Panc1 (cell line): Measurements from ENCODE around the gene RRBP1.

Experiments
- CTCF ChIP-seq: fragments of 450-650 bp; IDR thresholded peaks from 2 replicates; pipeline ENCODE4 v1.5.1; 2017; ENCODE audit warnings: mild to moderate bottlenecking
- POLR2AphosphoS5 ChIP-seq: IDR thresholded peaks from 2 replicates; pipeline ENCODE4 v1.6.1; 2012; ENCODE audit warnings: mild to moderate bottlenecking, low read depth, low read length, moderate library complexity
- TCF7L2 ChIP-seq: IDR thresholded peaks from 2 replicates; pipeline ENCODE4 v1.6.1; 2011; ENCODE audit warnings: mild to moderate bottlenecking, low read depth, low read length, inconsistent platforms
- TF ChIP-seq, protein P1 (sequence below), 2 experiments: IDR thresholded peaks; 2 replicates each; pipeline ENCODE4 v1.6.1; 2011 to 2012; ENCODE audit warnings: low read depth in 2 of 2, control low read depth in 1 of 2, low read length in 1 of 2, mild to moderate bottlenecking in 1 of 2, moderate library complexity in 1 of 2; ENCODE audit not compliant: insufficient read depth in 1 of 2

DNA sequence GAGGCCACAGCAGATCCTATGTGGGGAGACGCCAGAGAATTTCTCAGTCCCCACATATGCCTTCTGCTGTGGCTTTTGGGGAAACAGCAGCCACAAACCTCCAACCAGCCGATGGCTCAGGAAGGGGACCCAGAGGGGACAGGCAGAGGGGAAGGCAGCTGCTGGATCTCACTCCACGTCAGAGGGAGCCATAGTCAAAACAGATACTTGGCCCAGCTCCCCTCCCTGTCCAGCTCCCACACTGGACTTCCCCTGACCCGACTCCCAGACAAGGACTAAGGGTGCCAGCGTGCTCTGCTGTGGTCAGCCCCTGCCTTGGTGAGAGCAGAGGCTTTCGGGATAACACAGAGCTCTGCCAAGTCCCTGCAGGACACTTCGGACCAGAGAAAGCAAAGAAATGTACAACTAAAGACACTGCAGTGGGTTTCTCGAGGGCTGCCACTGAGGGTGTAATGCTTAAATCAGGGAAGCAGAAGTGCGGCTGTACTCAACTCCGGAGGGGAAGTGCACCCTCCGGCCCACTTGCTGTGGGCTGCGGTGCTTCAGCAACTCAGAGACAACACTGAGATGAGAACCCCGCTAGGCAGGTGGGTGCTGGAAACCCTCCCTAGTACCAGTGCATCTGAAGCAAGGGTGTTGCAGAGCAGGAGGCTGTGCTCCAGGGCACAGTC, 47.2 kb downstream of the RRBP1 start:
- no peak for TF ChIP-seq CTCF
- TF ChIP-seq TCF7L2 = no peak
- TF ChIP-seq, protein P1, sequence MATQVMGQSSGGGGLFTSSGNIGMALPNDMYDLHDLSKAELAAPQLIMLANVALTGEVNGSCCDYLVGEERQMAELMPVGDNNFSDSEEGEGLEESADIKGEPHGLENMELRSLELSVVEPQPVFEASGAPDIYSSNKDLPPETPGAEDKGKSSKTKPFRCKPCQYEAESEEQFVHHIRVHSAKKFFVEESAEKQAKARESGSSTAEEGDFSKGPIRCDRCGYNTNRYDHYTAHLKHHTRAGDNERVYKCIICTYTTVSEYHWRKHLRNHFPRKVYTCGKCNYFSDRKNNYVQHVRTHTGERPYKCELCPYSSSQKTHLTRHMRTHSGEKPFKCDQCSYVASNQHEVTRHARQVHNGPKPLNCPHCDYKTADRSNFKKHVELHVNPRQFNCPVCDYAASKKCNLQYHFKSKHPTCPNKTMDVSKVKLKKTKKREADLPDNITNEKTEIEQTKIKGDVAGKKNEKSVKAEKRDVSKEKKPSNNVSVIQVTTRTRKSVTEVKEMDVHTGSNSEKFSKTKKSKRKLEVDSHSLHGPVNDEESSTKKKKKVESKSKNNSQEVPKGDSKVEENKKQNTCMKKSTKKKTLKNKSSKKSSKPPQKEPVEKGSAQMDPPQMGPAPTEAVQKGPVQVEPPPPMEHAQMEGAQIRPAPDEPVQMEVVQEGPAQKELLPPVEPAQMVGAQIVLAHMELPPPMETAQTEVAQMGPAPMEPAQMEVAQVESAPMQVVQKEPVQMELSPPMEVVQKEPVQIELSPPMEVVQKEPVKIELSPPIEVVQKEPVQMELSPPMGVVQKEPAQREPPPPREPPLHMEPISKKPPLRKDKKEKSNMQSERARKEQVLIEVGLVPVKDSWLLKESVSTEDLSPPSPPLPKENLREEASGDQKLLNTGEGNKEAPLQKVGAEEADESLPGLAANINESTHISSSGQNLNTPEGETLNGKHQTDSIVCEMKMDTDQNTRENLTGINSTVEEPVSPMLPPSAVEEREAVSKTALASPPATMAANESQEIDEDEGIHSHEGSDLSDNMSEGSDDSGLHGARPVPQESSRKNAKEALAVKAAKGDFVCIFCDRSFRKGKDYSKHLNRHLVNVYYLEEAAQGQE (IDR thresholded peaks at IDR 0.05; ENCODE audit: insufficient read depth in 1 of 2, low read depth in 2 of 2, low read length in 1 of 2) = no peak
- no peak for TF ChIP-seq POLR2AphosphoS5
